K562 (cell line): ENCODE results near the gene EEFSEC. TPM values are rescaled to one million over a fixed set of nuclear protein-coding genes. Genes with fewer than 3 reads are reported as not detected.

Experiments used
- NCOA2 ChIP-seq, 2 experiments: fragments of 450-650 bp; IDR thresholded peaks; 2 replicates each; pipeline ENCODE4 v1.6.1; 2018; ENCODE audit warnings: mild to moderate bottlenecking in 2 of 2, moderate library complexity in 1 of 2; ENCODE audit not compliant: partially characterized antibody in 2 of 2
- POLR3A ChIP-seq: IDR thresholded peaks from 2 replicates; pipeline ENCODE4 v1.6.1; 2011; ENCODE audit warnings: borderline replicate concordance, mild to moderate bottlenecking, moderate library complexity; ENCODE audit not compliant: insufficient read length, insufficient read depth; ENCODE audit errors: extremely low read depth
- RERE ChIP-seq: sonication (generic); formaldehyde crosslinking; IDR thresholded peaks from 2 replicates; pipeline ENCODE4 v1.8.0; 2023; ENCODE audit warnings: missing genetic modification reagents, mild to moderate bottlenecking, borderline replicate concordance
- polyA plus RNA-seq, 8 experiments: library from polyadenylated mRNA; depleted of rRNA in 4 of 8; stranded (reverse) in 5 of 8; unstranded in 3 of 8; fragments of >200 nt; fragmentation: Nextera tagmentation in 2 of 8; fragmentation: Illumina TruSeq in 1 of 8; extraction: Ambion mirVana in 2 of 8; extraction: Trizol in 1 of 8; gene quantifications; 2 replicates each; pipeline versions ENCODE4 v1.2.1 to v1.2.3, GENCODE V29; 2011 to 2014; ENCODE audit warnings: inconsistent platforms in 1 of 8, missing spikeins in 1 of 8
- total RNA-seq, 7 experiments: library from RNA; depleted of rRNA in 6 of 7; stranded (reverse); fragments of >200 nt in 6 of 7; fragmentation: Illumina TruSeq in 2 of 7; extraction: Trizol in 2 of 7; gene quantifications; 2 replicates each; pipeline versions ENCODE4 v1.2.1 to v1.2.3, GENCODE V29; 2011 to 2021; ENCODE audit warnings: low replicate concordance in 1 of 7
- TF ChIP-seq, protein P1 (sequence below): fragments of 250-450 bp; sonication (Bioruptor Pico); IDR thresholded peaks from 2 replicates; pipeline ENCODE4 v1.8.0; 2022; ENCODE audit warnings: moderate library complexity, mild to moderate bottlenecking, inconsistent platforms

Gene EEFSEC
- total and polyA plus RNA-seq, 9 of the 15 experiments (the other 6 are each of a cell fraction or from before 2014, with no cell fraction given), result 0.35 to 11.8 (median 7.7) TPM

DNA sequence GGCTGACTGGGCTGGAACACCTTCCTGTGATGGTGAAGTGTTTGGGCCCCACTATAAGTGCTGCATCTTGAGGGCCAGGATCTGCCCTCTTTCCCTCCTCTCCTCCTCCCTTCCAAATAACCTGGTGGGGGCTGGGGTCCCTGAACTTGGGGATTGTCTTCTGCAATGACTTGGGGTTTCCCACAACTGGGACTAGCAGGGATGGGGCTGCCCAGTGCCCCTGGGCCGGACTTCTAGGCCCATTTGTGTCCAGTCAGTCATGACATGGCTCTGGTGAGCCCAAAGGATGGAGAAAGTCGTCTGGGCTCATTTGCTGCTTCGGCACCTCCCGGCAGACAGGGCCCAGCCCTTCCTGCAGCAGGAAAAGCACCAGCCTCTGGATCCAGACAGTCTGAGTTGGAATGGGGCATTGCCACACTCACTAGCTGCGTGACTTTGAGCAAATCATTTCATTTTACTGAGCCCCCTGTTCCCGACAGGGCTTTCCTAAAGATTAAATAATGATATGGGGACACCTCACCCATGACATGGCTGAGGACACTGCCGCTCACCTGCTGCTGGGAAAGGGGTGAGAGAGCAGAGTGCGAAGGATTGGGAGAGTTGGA lies 200.2 kb downstream of the EEFSEC start (continued):
- TF ChIP-seq RERE (CRISPR knock-in tag) (no peak), NCOA2 (IDR thresholded peaks at IDR 0.05; ENCODE audit: partially characterized antibody in 2 of 2) (no peak), POLR3A (no peak)
- TF ChIP-seq, protein P1, sequence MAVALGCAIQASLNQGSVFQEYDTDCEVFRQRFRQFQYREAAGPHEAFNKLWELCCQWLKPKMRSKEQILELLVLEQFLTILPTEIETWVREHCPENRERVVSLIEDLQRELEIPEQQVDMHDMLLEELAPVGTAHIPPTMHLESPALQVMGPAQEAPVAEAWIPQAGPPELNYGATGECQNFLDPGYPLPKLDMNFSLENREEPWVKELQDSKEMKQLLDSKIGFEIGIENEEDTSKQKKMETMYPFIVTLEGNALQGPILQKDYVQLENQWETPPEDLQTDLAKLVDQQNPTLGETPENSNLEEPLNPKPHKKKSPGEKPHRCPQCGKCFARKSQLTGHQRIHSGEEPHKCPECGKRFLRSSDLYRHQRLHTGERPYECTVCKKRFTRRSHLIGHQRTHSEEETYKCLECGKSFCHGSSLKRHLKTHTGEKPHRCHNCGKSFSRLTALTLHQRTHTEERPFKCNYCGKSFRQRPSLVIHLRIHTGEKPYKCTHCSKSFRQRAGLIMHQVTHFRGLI (CRISPR knock-in tag), result no peak
